ENCODE measurements around the gene AMZ1.
"Not testable (repeated sequence)": the region's sequence is repeated elsewhere in the genome, so short reads cannot be mapped to it uniquely, and the experiment has no call there.

Gene AMZ1

DNA sequence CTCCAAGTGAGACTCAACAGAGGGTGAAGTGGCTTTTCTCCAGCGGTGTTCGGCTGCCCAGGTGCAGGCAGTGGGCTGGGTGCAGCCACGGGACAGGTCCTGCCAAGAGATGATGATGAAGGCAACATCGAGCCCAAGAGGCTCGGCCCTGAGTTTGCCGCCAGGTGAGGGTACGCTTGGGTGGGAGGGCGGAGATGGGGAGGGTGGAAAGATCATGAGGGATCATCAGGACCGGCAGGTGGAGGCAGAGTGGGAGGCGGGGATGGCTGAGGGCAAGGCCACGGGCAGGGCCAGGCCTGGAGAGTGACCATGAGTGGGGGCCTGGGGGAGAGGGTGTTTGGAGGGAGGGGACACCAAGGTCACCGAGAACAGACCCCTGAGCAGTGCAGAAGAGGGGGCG lies 17.8 kb upstream of the AMZ1 start:
- no peak for DNase-seq

DNA sequence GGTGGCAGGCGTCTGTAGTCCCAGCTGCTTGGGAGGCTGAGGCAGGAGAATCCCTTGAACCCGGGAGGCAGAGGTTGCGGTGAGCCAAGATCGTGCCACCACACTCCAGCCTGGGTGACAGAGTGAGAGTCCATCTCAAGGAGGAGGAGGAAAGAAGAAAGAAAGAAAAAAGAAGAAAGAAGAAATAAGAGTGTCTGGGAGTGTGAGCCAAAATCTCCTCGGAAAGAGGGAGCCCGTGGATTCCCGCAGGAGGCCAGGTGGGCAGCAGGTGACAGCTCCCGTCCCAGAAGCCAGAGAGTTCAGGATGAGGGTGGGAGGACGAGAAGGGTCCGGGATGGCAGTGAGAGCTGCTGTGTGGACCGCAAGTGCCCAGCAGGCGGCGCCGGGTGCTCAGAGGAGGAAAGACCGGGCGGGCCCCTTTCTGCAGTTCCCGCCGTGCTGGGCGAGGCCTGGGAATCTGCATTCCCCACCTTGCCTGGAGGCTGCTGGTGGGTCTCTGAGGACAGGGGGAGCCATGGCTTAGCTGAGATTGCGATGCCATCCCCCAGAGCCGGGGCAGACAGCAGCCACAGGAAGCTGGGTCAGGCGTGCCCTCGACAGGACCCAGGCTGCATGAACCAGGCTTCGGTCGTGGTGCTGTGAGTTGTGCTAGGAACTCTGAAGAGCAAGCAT lies 17.1 kb upstream of the AMZ1 start:
- DNase-seq: peak; percentile 57

DNA sequence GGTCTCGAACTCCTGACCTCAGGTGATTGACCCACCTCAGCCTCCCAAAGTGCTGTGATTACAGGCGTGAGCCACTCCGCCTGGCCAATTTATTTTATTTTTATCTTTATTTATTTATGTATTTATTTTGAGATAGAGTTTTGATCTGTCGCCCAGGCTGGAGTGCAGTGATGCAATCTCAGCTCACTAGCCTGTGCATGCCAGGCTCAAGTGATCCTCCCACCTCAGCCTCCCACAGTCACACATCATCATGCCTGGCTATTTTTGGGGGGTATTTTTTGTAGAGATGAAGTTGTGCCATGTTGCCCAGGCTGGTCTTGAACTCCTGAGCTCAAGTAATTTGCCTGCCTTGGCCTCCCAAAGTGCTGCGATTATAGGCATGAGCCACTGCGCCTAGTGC lies 14.8 kb upstream of the AMZ1 start:
- not testable (repeated sequence) for DNase-seq

DNA sequence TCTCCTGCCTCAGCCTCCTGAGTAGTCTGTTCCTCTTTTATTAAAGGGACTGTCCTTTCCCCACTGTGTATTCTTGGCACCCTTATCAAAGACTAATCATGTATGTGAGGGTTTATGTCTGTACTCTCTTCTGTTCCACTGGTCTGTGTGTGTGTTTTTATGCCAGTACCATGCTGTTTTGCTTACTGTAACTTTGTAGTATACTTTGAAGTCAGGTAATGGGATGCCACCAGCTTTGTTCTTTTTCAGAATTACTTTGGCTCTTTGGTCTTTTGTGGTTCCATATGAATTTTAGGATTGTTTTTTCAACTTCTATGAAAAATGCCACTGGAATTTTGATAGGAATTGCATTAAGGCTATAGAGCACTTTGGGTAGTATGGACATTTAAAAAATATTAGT lies 14.1 kb upstream of the AMZ1 start:
- no peak for DNase-seq

GRCh38 chr7:2675256-2675764 lies 12.7 kb upstream of the AMZ1 start:
- DNase-seq: no peak

- not testable (repeated sequence) for DNase-seq
These were observed 11.4 kb upstream of the AMZ1 start for GRCh38 chr7:2676576-2676975.

DNA sequence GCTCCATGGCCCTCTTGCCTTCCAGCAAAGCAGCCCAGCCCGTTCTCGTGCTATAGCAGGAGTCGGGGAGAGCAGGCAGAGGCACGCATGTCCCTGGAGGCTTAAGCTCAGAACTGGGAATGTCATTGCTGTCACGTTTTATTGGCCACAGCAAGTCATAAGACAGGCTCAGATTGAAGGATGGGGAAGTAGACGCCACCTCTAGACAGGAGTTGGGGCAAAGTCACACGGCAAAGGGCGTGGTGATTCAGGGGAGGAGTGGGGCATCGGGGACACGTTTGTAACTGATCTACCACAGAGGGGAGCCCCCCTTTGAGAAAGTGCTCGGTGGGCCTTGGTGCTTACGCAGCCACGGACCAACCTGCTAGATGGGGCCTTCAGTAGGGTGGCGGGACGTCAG lies 9.5 kb upstream of the AMZ1 start:
- DNase-seq: not testable (repeated sequence)

DNA sequence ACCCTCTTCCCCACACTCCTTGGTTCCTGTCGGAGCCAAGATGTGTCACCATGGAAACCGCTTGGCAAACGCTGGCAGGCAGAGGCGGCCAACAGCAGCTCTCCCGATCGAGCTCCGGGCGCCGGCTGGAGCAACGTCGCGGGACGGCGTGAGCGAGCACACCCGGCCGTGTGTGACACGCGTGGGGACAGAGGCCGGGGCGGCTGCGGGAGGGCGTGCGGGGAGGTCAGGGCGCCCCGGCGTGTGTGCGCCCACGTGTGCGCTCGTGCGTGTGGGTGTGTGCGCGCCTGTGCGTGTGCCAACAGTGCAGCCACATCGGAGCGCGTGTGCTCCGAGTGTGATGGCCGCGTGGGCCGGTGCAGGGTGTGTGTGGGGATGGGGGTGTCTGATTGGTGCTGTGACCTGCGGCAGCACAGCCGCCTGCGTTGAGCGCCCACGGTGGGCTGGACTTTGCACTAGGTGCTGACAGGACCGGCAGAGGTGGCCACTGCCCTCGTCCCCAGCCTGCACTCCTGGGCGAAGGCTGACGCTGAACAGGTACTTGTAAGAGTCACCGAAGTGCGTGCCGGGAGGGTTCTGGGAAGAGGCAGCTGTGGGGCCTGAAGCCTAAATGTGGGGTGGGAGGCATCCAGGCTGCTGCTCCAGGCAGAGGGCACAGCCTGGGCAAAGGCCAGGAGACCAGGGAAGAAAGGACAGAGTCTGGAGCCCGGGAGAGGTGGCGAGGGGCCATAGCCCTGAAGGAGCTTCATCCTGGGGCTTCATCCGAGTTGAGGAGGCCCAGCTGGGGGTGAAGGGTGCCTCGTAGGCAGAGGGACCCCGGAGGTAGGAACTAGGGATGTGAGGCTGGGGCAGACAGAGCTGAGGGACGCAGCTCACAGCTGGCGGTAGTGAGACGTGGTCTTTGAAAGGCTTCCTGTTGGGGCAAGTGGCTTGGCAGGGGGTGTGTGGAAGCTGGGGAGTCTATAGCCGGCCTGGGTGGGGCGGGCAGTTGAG lies 8.6 kb upstream of the AMZ1 start:
- DNase-seq: not testable (repeated sequence)

- DNase-seq: no peak
These were observed 7.7 kb upstream of the AMZ1 start for GRCh38 chr7:2680256-2680655.

DNA sequence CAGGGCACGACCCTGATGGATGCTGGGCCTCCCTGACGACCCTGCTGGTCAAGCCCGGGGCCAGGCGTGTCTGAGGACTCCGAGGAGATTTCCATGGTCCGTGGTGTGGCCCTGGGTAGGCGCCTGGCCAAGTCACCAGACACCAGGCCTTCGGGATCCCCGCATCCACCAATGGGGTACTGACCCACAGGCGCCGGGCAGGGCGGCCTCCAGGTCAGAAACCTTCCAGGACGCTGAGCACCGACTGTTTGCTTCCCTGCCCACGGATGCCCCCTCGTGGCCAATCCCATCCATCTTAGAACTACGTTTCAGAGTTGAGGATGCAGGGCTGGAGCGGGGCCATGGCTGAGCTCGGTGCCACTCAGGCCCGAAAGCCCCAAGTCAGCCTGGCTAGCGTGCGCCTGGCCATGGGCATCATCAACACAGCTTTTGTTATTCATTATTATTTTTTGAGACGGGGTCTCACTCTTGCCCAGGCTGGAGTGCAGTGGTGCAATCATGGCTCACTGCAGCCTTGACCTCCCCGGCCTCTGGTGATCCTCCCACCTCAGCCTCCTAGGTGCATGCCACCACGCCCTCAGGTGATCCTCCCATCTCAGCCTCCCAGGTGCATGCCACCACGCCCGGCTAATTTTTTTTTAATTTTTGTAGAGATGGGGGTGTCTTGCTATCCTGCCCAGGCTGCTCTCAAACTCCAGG lies 7.1 kb upstream of the AMZ1 start:
- peak; percentile 62 for DNase-seq

GRCh38 chr7:2681929-2682799 lies 5.8 kb upstream of the AMZ1 start:
- DNase-seq: no peak

GRCh38 chr7:2684501-2684900 lies 3.5 kb upstream of the AMZ1 start:
- no peak for DNase-seq

- no peak for DNase-seq
These were observed 1.9 kb upstream of the AMZ1 start for GRCh38 chr7:2686101-2686500.

- peak; percentile 71 for DNase-seq
These were observed 598 bp upstream of the AMZ1 start for GRCh38 chr7:2687338-2687869.

GRCh38 chr7:2688409-2689342 lies 674 bp downstream of the AMZ1 start:
- no peak for DNase-seq

GRCh38 chr7:2689343-2689847 lies 1.4 kb downstream of the AMZ1 start:
- no peak for DNase-seq

DNA sequence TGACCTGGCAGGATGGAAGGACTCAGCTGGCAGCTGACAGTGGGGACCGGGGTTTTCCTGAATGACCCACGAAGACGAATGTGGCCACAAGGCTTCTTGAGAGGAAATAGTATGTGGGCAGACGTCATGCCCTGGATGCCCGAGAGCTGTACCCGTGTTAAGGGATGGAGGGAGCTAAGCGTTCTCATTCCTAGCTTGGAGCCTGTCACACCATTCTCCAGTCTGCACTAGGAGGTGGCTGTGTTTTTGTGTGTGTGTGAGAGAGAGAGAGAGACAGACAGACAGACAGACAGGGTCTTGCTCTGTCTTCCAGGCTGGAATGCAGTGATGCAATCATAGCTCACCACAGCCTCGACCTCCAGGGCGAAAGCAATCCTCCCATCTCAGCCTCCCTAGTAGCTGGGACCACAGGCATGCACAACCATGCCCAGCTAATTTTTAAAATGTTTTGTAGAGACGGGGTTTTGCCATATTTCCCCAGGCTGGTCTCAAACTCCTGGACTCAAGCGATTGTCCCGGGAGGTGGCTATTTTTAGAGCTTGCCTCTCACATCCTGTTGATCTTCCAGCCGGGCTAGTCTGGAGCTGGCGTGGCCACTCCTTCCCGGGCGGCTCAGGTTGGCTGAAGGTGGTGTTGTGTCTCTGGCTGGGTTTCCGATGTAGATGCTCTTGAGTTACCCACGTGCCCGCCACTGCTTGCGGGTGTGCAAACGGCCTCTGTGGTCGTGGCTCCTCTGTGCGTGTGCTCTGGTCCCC lies 2.1 kb downstream of the AMZ1 start:
- DNase-seq: peak; percentile 49

GRCh38 chr7:2691011-2691707 lies 3.2 kb downstream of the AMZ1 start:
- DNase-seq: no peak

GRCh38 chr7:2691932-2692439 lies 4.0 kb downstream of the AMZ1 start:
- not testable (repeated sequence) for DNase-seq
